ENCODE results near the gene AATK.

Gene AATK

GRCh38 chr17:81129289-81129688, 36.7 kb downstream of the AATK start:
- no peaks in the 10 kb centered on the region for H3K27me3 ChIP-seq (ENCODE audit: insufficient read depth, poor library complexity, severe bottlenecking)
- DNase-seq (ENCODE audit: low read depth in 1 of 2, low spot score in 1 of 2), result no peak
- no peak overlapping the region for H3K27ac ChIP-seq (replicated peaks)
- TF ChIP-seq REST (IDR thresholded peaks at IDR 0.05; ENCODE audit: insufficient replicate concordance, low read depth) (no peak), CTCF (IDR thresholded peaks at IDR 0.05; ENCODE audit: insufficient read depth, low read length) (no peak)
- H3K4me3 ChIP-seq (replicated peaks; ENCODE audit: insufficient read depth, low read length), result no peak overlapping the region

GRCh38 chr17:81128774-81129173, 37.2 kb downstream of the AATK start:
- TF ChIP-seq REST (IDR thresholded peaks at IDR 0.05; ENCODE audit: insufficient replicate concordance, low read depth) (no peak), POLR2AphosphoS5 (IDR thresholded peaks at IDR 0.05; ENCODE audit: low read depth) (no peak), CTCF (IDR thresholded peaks at IDR 0.05; ENCODE audit: insufficient read depth, low read length) (no peak), SPI1 (IDR thresholded peaks at IDR 0.05; ENCODE audit: borderline replicate concordance, low read depth) (no peak), GABPA (IDR thresholded peaks at IDR 0.05; ENCODE audit: low read depth) (no peak)
- no peak overlapping the region for H3K4me3 ChIP-seq (replicated peaks; ENCODE audit: insufficient read depth, low read length)
- no peak overlapping the region for H3K27ac ChIP-seq (replicated peaks)
- no peak for DNase-seq (ENCODE audit: low read depth in 1 of 2, low spot score in 1 of 2)
- H3K27me3 ChIP-seq (ENCODE audit: insufficient read depth, poor library complexity, severe bottlenecking), result no peaks in the 10 kb centered on the region

- Histone ChIP-seq H3K27me3 (ENCODE audit: insufficient read depth, poor library complexity, severe bottlenecking) (no peaks in the 10 kb centered on the region), H3K27ac (replicated peaks) (no peak overlapping the region), H3K4me3 (replicated peaks; ENCODE audit: insufficient read depth, low read length) (no peak overlapping the region)
- DNase-seq (ENCODE audit: low read depth in 1 of 2, low spot score in 1 of 2), result no peak
- TF ChIP-seq CTCF (IDR thresholded peaks at IDR 0.05; ENCODE audit: insufficient read depth, low read length), result no peak
- TF ChIP-seq POLR2AphosphoS5 (IDR thresholded peaks at IDR 0.05; ENCODE audit: low read depth), result no peak
- TF ChIP-seq REST (IDR thresholded peaks at IDR 0.05; ENCODE audit: insufficient replicate concordance, low read depth), result no peak
- no peak for TF ChIP-seq GABPA (IDR thresholded peaks at IDR 0.05; ENCODE audit: low read depth)
Measured at GRCh38 chr17:81128338-81128737, 37.7 kb downstream of the AATK start.
